ENCODE data around the gene CSK. TPM values are rescaled to one million over a fixed set of nuclear protein-coding genes. Genes with fewer than 3 reads are reported as not detected.

Gene CSK
- total RNA-seq, 1 donor from 2014 or later = 57.0 TPM

DNA sequence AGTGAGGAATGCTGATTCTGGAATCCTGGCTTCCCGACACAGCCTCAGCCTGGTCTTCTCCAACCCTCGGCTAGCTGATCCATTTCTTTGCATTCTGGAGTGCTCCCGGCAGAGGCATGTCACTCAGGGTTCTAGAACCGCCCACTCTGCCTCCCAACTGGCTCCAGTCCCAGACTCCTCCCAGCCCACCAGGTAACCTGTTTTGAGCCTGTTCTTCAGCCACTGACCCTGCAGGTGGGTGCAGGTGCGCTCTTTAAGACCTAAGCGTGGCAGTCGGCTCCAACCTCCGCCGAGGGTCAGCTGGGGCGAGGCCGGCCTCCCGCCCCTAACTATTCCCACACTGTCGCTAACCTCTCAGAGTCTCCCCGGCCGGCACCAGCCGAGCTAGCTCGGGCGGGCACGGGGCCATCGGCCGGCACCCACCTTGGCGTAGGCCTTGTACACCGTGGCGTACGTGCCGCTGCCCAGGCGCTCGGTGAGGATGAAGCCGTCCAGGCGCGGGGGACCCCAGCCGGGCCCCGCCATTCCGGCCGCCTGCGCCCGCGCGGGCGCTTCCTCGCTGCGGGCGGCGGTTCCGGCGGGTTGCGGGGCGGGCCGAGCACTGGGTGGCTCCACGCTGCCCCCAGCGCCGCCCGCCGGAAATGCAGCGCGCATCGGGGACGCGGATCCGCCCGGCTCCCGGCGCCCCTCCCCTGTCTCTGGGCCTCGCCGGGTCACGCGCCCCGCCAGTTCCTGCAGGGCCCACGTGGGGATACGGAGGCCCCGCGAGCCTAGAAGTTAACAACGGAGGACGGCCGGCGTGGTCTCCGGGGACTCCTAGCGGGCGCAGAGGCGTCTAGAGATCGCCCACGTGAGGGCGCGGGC, 60.9 kb downstream of the CSK start, which contains the start of gene ULK3:
ULK3 (minus strand) TSS at position 576 of the 864 bp plus-strand sequence; CDS start at position 525, 51 bp downstream.
- TF ChIP-seq, protein P1, sequence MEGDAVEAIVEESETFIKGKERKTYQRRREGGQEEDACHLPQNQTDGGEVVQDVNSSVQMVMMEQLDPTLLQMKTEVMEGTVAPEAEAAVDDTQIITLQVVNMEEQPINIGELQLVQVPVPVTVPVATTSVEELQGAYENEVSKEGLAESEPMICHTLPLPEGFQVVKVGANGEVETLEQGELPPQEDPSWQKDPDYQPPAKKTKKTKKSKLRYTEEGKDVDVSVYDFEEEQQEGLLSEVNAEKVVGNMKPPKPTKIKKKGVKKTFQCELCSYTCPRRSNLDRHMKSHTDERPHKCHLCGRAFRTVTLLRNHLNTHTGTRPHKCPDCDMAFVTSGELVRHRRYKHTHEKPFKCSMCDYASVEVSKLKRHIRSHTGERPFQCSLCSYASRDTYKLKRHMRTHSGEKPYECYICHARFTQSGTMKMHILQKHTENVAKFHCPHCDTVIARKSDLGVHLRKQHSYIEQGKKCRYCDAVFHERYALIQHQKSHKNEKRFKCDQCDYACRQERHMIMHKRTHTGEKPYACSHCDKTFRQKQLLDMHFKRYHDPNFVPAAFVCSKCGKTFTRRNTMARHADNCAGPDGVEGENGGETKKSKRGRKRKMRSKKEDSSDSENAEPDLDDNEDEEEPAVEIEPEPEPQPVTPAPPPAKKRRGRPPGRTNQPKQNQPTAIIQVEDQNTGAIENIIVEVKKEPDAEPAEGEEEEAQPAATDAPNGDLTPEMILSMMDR (IDR thresholded peaks at IDR 0.05) = peak; percentile 77
- peak within 1 kb of the TSS; percentile 91 for H3K4me3 Mint-ChIP-seq (ENCODE audit: unreplicated experiment)
- H3K9me3 Mint-ChIP-seq (ENCODE audit: unreplicated experiment) = no peaks in the 10 kb centered on the region
- no peaks in the 10 kb centered on the region for H3K27me3 Mint-ChIP-seq (ENCODE audit: unreplicated experiment)
- H3K4me1 Mint-ChIP-seq (ENCODE audit: unreplicated experiment) = peaks cover 20% of the 10 kb centered on the region
- H3K36me3 Mint-ChIP-seq (ENCODE audit: unreplicated experiment) = peaks cover 19% of the 10 kb centered on the region
- peak; percentile 97 for DNase-seq (ENCODE audit: extremely low spot score, unreplicated experiment)
- H3K27ac Mint-ChIP-seq (ENCODE audit: unreplicated experiment) = peak within 1 kb of the TSS; percentile 94

GRCh38 chr15:74843445-74843828, 61.6 kb downstream of the CSK start:
- no peak for DNase-seq (ENCODE audit: extremely low spot score, unreplicated experiment)
- peaks cover 23% of the 10 kb centered on the region for H3K36me3 Mint-ChIP-seq (ENCODE audit: unreplicated experiment)
- TF ChIP-seq, protein P1 (IDR thresholded peaks at IDR 0.05) = no peak
- H3K4me3 Mint-ChIP-seq (ENCODE audit: unreplicated experiment) = peak overlapping the region; percentile 77
- H3K9me3 Mint-ChIP-seq (ENCODE audit: unreplicated experiment) = no peaks in the 10 kb centered on the region
- peaks cover 20% of the 10 kb centered on the region for H3K4me1 Mint-ChIP-seq (ENCODE audit: unreplicated experiment)
- peak overlapping the region; percentile 94 for H3K27ac Mint-ChIP-seq (ENCODE audit: unreplicated experiment)
- no peaks in the 10 kb centered on the region for H3K27me3 Mint-ChIP-seq (ENCODE audit: unreplicated experiment)

DNA sequence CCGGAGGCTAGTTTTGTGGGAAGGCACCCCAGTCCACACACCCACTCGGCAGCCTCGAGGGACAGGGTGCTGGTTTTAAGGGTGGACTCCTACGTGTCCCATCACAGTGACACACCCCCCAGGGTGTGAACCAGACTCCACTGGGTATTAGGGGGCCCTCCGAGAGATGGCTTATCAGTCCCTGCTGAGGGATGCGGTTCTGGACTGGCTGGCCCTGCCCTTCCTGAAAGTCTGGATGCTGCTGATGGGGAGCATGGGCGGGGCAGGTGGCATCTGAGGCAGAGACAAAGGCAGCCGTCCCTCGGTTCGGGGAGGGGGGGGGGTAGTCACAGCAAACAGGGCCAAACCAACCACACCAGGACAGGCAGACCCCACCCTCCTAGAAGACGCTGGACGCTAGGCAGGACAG, 62.0 kb downstream of the CSK start:
- Mint-ChIP-seq H3K4me3 (ENCODE audit: unreplicated experiment) (no peak overlapping the region), H3K9me3 (ENCODE audit: unreplicated experiment) (no peaks in the 10 kb centered on the region), H3K4me1 (ENCODE audit: unreplicated experiment) (peaks cover 20% of the 10 kb centered on the region), H3K27ac (ENCODE audit: unreplicated experiment) (peak overlapping the region; percentile 94), H3K36me3 (ENCODE audit: unreplicated experiment) (peaks cover 25% of the 10 kb centered on the region), H3K27me3 (ENCODE audit: unreplicated experiment) (no peaks in the 10 kb centered on the region)
- DNase-seq (ENCODE audit: extremely low spot score, unreplicated experiment) = no peak
- TF ChIP-seq, protein P1 (IDR thresholded peaks at IDR 0.05) = no peak

- H3K27me3 Mint-ChIP-seq (ENCODE audit: unreplicated experiment) = no peaks in the 10 kb centered on the region
- H3K4me1 Mint-ChIP-seq (ENCODE audit: unreplicated experiment) = peaks cover 20% of the 10 kb centered on the region
- no peak overlapping the region for H3K4me3 Mint-ChIP-seq (ENCODE audit: unreplicated experiment)
- no peaks in the 10 kb centered on the region for H3K9me3 Mint-ChIP-seq (ENCODE audit: unreplicated experiment)
- peak overlapping the region; percentile 52 for H3K27ac Mint-ChIP-seq (ENCODE audit: unreplicated experiment)
- TF ChIP-seq, protein P1 (IDR thresholded peaks at IDR 0.05) = no peak
- peaks cover 24% of the 10 kb centered on the region for H3K36me3 Mint-ChIP-seq (ENCODE audit: unreplicated experiment)
- no peak for DNase-seq (ENCODE audit: extremely low spot score, unreplicated experiment)
These were observed 62.7 kb downstream of the CSK start for GRCh38 chr15:74844319-74845207.

All from osteocyte (in vitro differentiated cells).